ENCODE data around the gene CDC42EP1.

DNA sequence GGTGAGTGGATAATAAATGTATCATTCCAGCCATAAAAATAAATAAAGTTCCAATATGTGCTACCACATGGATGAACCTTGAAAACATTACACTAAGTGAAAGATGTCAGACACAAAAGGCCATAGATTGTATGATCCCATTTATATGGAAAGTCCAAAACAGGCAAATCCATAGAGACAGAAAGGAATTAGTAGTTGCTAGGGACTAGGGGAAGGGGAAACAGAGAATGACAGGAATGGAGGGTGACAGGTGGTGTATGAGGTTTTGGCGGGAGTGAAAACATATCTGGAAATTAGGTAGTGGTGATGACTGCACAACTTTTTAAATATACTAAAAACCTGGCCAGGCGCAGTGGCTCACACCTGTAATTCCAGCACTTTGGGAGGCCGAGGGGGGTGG, 25.8 kb upstream of the CDC42EP1 start:
- TF ChIP-seq EZH2 (IDR thresholded peaks at IDR 0.05; ENCODE audit: insufficient read depth, poor library complexity, severe bottlenecking) (no peak), EZH2phosphoT487 (IDR thresholded peaks at IDR 0.05; ENCODE audit: insufficient read depth, low read depth) (no peak)

Measured in GM23248 (cell line).